DND-41 (cell line): ENCODE measurements around the gene UBE3D.

ENCODE experiments used
- CTCF ChIP-seq: IDR thresholded peaks from 2 replicates; pipeline ENCODE4 v1.5.1; 2012; ENCODE audit warnings: borderline replicate concordance, low read length, moderate library complexity, mild to moderate bottlenecking; ENCODE audit not compliant: poor library complexity, severe bottlenecking; ENCODE audit errors: extremely low read depth
- EZH2 ChIP-seq: IDR thresholded peaks from 3 replicates; pipeline ENCODE4 v1.6.1; 2012; ENCODE audit warnings: borderline replicate concordance, low read depth, mild to moderate bottlenecking, moderate library complexity, low read length, inconsistent platforms; ENCODE audit not compliant: severe bottlenecking

DNA sequence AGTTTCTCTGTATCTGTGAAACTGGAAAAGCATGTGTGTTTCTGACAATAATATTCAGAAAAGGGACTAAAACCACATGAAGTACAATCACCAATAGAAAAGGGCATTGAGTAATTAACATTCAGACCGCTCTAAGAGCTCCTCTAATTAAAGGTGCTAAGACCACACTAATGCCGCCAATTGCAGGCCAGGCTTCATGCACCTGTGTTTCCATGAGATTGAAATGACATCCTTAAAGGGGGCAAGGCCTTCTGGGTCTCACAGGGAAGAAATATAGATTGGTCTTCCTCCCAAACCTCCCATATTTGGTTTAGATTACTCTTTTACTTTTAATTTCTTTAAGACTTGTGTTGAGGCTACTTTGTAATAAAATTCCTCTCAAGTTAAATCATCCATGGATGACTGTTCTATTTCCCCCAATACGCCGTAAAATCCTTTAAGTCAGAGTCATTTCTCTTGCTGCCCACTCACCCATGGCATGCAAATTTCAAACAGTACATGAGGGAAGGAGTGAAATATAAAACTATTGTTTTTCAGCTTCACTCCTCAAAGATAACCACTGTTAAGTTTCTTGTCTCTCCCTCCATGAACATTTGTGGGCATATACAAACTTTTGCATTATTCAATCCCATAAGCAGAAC is 110.6 kb downstream of the UBE3D start:
- TF ChIP-seq CTCF (no peak), EZH2 (no peak)
